ENCODE measurements around the gene BICC1. TPM values are rescaled to one million over a fixed set of nuclear protein-coding genes. Genes with fewer than 3 reads are reported as not detected.

The BICC1 gene
- total RNA-seq, 1 donor from 2014 or later, result 7.6 TPM

DNA sequence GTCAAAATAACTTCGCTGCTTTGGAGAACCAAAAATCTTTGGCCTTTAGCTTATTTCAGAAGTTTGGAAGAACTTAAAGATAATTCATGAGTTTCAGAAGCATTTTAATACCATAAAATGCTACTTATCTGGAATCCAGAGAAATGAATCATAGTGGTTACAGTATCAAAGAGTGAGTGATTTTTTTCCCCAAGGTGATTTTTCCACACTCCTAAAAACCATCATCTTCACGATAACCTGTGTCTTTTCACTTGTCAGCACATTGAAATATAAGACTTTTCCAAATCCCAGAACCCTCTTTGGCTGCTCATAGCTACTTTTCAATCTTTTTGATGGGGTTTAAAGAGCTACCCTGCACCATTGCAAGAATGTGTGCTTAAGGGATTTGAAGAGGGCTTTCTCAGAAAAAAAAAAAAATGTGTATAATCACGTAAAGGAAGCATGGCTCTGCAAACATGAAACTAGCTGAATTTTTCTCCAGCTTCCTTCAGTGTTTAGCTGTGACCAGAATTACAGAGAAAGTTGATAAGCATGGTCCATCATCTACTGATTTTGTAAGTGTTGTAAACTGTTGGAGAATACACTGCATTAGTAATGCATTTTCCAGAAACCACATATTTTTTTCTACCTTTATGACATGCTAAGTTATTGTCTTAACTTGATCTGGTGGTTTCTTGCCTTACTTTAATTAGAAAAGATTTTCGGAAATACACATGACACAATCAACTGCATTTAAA is 134.9 kb downstream of the BICC1 start:
- no peak for DNase-seq

DNA sequence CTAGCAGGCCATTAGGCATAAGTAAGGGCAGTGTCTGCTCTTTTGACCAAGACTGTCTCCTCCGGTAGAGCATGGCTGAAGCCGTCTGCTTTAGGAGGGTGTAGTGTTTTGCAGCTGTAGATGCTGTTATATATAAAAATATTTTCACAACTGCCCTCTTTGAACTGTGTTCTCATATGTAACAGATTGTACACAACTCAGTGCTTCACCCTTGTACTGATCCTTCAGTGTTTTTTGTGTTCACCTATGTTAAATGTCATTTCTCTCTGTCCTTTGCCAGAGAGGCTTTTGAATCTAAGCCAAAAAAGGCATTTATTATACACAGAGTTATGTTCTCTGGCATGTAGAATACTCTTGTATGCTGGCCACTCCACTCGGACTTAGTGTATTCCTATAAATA is 135.5 kb downstream of the BICC1 start:
- no peak for DNase-seq

DNA sequence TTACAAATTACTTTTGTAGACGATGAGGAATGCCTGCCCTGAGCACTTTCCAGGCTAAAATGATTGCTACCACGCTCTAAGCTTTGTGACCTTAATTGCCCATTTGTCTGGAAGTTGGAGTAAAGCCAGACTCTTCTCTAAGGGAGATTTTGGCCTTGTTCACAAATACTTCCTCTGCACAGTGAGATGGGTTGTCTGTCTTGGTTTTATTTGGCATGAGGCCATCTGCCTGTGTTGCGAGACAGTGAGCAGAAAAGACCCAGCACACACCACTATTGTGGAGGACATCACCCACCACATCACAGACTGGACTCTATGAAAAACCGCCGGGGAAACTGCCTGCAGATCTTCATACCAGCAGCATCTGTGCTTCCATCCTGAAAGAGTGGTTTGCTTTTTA is 138.4 kb downstream of the BICC1 start:
- DNase-seq, result peak; percentile 0

DNA sequence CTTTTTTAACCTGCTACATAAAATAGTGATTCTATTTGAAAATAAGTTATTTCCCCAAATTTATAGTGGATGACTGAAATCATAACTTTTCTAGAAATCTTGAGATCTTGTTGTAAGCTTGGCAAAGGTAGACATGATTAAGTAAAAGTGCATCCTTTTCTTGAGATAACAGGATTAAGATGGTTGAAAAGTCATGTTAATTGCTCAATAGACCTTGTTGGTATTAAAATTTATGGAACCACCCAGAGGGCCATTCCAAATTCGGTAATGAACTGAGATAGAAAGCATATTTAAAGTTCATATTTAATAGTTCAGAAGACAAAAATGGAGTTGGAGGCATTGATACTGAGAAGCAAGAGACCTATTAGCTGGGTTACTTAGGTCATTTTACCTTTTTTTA is 139.1 kb downstream of the BICC1 start:
- no peak for DNase-seq

DNA sequence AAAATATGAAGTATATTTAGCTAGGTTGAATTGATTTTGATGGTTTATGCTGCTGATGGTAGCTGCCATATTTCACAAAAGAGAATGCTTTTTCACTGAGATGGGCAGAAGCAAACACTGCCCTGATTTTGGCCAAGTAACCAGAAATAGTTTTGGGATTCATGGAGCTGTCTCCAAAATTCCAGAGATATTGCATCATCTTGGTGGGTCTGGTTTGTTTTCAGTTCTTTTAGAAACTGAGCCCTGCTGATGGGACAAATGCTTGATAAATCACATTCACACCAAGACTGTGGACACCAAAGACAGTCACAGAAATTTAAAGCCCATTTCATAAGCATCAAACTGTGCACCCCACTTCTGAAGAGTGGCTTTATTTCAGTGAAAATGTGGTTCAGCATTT is 140.5 kb downstream of the BICC1 start:
- DNase-seq, result no peak

DNA sequence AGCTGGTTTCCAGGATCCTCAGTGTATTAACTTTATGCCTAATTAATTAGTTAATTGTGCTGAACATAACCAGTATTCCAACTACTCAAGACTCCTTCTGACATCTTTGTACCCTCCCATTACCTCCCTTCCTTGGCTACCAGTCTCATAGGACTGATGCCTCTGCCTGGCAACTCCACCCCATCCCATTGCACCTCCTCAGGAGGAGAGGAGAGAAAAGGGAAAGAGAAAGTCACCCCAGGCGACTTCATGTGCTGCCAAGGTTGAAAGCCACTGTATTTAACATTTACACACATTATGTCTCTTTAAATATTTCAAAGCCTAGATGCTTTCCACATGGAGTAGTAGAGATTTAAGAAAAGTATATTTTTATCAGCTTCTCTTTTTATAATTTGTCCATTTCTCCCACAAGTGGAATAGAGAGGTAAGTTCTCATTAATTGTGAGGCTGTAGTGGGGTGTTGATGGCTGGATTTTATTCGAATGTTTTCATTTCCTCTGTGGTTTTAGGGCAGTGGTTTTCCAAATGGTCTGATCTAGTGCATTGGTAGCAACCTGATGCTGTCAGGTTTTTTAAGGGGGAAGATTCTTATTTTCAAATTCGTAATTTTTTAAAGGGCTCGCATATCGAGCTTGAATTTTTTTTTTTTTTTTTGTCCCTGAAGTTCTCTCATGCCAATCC is 148.0 kb downstream of the BICC1 start:
- DNase-seq, result no peak

DNA sequence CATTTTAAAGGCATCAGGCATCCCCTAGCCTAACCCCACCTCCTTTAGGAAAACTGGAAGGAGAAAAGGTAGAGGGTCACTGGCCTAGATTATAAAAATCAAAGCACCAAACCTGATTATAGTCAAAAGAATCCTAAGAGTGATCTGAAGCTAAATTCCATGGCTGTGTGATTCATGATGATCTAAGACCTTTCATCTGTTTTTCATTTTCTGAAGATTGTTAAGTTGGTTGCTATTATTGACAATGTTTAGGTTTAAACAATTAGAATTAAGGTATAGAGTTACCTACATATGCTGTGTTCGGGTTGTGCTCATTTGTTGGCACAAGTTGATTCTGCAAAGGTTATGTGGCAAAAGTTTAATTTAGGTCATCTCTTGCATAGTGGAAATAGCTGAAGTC is 148.7 kb downstream of the BICC1 start:
- no peak for DNase-seq

DNA sequence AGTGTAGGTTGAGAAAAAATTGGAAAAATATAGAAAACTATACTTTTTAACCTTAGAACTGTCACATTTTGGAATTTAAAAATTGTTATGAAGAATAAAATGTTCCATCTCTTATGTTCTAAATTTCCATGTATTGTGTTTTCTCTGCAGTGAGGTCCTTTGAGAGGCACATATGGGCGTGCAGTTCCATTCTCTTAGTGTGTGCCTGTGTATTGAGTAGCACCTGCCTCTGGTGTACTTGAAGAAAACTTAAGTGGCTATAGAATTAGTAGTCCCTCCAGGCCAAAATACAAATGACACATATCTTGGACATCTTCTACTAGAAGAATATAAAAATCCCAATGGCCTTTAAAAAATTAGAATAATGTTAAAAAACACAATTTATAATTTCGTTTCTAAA is 149.2 kb downstream of the BICC1 start:
- DNase-seq, result no peak

DNA sequence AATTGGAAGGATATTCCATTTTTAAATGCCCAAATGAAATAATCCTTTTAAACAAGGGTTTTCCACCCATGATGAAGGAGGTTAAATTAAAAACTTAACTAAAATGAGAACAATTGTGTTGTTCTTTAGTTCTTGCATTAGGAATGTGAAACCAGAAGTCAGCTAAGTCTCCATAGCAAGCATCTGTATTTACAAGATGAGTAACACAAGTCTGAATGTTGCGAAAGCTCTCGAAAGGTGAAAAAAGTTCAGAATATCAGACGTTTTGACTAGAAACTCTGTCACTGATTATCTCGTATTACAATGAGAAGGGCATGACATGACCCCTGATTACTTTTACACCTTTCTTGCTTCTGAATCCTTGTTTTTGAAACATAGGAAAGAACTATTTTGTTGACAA is 149.6 kb downstream of the BICC1 start:
- DNase-seq, result no peak

DNA sequence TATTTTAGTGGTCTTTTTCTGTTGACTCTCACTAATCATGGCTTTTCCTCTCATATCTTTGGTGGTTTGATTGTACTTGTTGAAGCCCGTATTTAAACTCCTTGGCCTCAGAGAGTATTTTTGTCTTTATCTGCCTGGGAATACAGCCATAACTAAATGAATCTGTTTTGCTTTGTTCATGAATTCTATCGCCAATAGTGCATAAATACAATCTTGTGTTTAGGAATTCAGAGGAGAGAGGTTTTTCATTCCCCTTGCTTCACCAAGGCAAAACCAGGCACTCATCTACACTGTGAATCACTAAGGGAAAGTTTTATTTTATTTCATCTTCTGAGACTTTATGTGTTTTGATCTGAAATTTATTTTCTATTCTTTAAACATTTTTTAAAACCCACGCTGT is 152.7 kb downstream of the BICC1 start:
- no peak for DNase-seq

DNA sequence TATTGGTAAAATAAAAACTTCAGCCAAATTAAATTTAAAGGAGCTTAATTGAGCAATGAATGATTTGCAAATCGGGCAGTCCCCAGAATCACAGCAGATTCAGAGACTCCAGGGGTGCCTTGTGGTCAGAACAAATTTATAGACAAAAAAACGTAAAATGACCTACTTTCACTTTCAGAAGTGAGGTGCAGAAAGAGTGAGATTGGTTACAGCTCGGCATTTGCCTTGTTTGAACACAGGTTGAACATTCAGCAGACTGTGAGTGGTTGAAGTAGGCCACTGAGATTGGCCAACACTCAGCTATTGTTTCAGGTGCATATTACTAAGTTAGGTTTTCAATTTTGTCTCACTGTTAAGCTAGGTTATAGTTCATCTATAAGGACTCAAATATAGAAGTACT is 153.4 kb downstream of the BICC1 start:
- DNase-seq, result no peak

DNA sequence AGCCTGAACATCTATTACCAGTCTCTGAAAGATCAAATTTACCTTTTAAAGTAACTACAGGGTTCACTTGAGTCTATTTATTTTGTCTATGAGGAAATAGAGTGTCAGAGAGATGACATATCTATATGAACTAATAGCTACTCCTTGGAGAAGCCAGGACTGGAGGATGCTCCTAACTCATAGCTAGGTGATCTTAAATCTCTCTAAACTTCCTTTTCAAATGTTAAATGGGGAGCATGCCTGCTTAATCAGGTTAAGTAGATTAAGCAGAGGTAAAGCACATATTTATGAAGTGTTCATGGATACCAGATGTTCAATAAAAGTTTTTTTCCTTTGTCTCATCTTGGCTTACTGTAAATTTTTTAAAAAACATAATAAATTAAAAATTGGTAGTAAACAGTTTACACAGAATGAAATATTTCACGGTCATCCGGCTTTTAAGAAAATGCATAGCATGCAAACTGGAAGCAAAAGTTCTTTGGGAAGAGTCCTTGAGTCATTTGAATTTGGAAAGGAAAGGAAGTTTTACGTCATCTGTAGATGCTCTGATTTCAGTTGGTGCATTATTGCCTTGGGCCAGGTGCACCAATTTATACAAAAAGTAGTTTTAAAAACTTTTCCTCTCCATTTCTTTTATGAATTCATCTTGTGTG is 155.1 kb downstream of the BICC1 start:
- no peak for DNase-seq

DNA sequence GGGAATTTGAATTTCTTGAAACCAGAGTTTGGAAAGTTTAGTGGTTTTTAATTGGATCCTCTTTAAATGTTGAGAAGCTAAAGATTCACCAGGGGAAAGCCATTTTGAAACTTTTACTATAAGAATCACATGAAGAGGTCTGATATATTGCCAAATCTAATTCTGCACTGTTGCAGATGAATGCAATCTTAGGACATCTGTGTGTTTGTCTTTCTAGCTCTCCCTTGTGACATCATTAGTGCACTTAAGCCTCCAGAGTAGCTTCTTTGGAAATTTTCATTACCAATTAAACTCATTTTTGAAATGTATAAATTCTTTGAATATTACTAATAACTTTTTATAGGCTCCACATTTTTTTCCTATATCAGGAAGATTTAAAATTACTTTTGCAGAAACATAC is 160.2 kb downstream of the BICC1 start:
- no peak for DNase-seq

DNA sequence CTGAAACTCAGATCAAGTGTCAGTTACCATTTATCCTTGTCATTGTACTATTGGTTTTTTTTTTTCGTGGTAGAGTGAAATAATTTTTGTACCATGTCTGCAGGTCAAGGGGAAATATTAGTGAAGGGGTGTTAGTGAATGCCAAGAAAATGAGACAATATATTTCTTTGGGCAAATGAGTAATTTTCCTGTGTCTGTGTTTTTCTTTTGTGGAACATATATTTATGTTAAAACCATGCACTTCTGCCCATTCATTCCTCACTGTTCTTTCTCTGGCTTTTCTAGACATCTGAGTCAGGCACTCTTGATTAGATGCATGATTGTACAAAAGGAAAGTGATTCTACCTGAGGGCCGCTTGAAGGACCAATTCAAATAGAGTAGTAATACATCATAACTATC is 161.6 kb downstream of the BICC1 start:
- no peak for DNase-seq

DNA sequence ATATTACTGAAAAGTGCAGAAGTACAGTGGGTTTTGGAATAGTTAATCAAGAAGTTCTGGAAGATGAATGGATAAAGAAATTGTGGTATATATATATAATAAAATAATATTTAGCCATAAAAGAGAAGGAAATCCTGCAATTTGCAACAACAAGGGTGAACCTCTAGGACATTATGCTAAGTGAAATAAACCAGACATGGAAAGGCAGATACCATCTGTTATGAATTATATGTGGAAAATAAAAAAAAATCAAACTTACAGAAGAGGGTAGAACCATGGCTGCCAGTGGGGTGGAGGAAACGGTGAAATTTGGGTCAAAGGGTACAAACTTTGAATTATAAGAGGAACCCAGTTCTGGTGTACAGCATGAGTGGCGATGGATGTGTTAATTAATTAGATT is 162.6 kb downstream of the BICC1 start:
- no peak for DNase-seq

DNA sequence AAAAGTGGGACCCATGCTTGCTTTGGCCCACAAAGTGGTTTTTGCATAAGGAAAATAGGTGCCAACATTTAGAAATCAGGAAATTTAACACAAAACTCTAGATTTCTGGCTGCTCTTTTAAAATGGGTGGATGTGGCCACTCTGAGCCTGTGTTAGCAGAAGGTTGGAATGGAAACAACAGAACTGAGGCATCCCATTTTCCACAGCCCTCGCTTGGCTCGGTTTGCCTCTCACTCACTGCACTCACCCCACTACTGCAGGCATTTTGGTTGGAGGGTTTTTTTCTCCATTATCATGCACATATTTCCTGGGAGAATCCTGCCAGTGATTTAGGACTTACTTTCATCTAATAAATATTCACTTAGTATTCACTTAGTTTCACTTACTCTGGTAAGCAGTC is 178.9 kb downstream of the BICC1 start:
- peak; percentile 4 for DNase-seq

DNA sequence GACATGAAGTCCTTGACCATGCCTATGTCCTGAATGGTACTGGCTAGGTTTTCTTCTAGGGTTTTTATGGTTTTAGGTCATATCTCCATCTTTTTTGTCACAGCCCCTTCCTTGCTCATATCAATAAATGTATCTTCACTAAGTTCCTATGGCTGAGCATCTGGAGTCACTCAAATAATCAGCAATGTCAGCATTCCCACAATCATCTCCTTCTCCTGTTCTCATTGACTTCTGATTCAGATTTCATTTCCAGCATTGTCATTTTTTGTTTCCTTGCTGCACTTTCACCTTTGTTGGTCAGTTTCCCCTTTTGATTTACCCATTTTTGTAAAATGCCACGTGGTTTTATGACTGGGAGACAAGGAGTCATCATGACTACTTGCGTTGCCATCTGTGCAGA is 181.2 kb downstream of the BICC1 start:
- DNase-seq, result no peak

DNA sequence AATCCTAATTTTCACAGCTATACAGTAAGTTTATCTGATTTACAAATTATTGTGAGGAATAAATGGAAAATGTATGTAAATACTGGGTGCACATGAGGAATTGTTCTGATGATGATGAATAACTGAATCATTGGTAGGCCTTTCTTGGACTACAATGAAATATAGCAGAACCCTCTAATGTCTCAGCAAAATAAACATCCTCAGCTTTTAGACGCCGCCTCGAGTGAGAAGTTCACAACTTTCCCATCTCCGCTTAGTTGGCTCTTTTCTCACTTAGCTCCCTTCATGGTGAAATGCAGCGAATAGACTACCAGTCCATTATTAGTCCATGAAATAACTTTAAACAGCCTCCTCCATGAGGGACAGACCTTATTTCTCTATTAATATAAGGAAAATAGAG is 182.3 kb downstream of the BICC1 start:
- no peak for DNase-seq

DNA sequence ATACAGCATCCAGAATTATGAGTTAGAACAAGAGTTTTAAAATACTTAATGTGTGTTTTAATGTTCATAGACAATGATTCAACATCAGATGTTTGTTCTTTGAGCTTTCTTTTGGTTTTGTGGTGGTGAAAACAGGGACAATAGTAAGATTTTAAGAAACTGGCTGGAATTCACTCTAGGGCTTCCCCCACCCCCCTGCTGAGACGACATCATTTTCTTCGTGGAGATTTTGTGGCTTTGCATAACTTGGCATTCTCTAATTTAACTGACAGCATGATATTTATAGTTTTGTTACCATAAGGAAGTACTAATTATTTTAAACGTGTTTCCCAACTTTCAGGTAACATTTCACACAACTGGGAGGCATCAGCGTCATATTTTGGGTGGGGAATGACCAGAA is 184.1 kb downstream of the BICC1 start:
- DNase-seq, result no peak

DNA sequence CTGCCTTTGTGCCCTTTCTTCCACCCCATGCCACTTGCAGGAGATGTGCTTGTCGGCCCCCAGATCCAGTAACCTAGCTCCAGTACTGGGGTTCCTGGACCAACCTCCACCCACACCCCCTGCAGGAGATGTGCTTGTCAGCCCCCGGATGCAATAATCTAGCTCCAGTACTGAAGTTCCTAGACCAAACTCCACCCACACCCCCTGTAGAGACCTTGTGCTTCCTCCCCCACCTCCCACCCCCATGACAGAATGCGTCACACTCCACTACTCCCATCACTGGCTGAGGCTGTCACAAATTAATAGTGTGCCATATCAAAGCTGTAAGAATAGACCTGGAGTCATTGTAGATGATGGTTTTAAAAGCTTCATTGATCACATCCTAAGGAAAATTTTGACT is 185.0 kb downstream of the BICC1 start:
- no peak for DNase-seq

DNA sequence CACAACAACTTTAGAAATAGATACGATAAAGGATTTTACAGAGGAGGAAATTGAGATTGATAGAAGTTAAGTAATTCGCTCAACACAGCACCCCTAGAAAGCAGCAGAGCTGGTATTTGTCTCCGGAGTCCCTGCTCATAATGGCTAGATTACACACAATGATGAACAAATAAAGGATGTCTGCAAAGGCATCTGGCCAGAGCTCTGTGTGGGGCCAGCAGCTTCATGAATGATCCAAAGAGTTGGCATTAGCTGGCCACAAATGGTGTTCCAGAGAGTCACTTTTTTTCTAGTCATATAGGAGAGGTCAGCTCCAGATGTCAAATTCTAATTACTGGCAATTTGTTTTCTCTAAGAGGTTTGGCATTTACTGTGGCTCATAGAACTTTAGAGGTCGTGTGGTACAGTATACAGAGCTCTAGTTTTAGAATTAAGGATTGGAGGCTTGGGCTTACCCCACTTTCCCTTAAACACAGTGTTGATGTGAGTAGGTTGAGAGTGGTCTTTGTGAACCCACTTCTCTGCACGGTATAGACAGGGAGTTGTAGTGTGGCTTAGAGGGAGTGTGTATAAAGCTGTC is 186.2 kb downstream of the BICC1 start:
- DNase-seq, result no peak

DNA sequence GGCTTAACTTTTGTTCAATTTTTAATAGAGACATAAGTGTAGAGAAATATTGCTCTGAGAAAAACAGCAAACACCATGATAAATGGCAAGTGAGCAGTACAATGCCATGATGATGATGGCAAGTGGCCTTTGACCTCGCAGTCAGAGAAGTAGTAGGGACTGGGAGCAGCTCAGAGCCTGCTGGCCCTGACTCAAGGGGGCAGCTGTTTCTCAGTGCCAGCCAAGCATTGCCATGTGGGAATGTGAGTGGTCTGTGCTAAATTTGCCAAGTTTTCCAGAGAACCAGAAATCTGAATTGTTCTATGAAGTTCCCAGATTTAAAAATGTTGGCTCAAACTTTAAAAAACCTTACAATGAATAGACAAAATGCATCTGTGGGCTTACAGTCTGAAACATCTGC is 187.9 kb downstream of the BICC1 start:
- DNase-seq, result no peak

DNA sequence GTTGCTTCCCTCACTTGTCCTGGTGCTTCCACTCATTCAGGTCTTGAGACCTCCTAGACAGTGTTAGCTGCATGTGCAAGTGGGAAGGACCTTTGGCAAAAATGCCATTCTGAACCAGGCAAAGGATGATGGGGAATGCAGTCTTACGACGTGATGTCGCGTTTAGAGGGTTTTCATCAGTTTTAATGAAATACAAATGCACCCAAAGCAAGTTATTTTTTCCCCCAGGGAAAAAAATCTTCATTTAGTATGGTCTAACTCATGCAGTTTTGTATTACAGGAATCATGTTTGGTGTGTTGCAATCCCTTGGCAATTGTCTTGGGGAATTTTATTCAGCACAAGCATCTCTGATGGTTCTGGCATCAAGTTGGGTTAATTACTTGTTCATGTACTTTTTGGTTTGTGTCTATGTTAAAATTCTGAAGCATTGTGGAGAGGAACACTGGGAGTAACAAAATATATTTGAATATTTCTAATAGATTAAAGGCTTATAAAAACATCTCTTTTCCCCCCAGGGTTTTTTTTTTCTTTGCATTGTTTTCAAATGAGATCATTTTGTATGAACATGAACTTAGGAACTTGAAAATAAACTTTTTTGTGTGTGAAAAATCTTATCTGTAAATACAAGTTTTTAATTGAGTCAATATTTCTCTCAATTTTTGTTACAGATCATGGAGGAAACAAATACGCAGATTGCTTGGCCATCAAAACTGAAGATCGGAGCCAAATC is 188.9 kb downstream of the BICC1 start:
- no peak for DNase-seq
